ENCODE data around the gene TMEM204.

- TF ChIP-seq CTCF (IDR thresholded peaks at IDR 0.05) (no peak), POLR2AphosphoS5 (IDR thresholded peaks at IDR 0.05) (no peak), POLR2A (IDR thresholded peaks at IDR 0.05) (no peak), EP300 (IDR thresholded peaks at IDR 0.05) (no peak)
Measured at GRCh38 chr16:1557576-1557975, 24.1 kb downstream of the TMEM204 start.
